Measurements from ENCODE around the gene ARTN.

ARTN gene

DNA sequence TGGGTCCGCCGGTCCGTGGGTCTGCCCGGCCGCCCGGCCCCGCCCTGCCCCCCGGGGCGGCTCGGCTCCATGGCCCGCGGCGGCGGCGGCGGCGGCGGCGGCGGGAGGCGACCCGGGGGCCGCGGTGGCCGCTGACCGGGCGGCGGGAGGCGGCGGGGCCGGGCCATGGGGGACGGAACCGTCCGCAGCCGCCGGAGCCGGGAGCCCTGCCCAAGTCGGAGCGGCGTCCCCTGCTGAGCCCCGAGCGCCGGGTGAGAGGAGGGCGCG, 45.6 kb downstream of the ARTN start:
- peaks cover 36 to 81% (median 65%) of the 10 kb centered on the region in 11 experiments for H4K20me1 ChIP-seq
- TF ChIP-seq Cebpa-rat (IDR thresholded peaks at IDR 0.05) = no peak
- H3K9me3 ChIP-seq (replicated peaks in 1 of 11) = no peaks in the 10 kb centered on the region
- H3K27ac ChIP-seq = peak overlapping the region; percentile 30 to 94 (median 87); a peak in 20 of 22 replicates
- peak overlapping the region; percentile 89 to 100 (median 98) for H3K4me2 ChIP-seq
- no peaks in the 10 kb centered on the region for H3K27me3 ChIP-seq
- H3K4me3 ChIP-seq = peak overlapping the region; percentile 75 to 100 (median 96)
- peaks cover 49 to 78% (median 69%) of the 10 kb centered on the region in 10 experiments for H3K4me1 ChIP-seq
- H3K36me3 ChIP-seq = peaks cover 28 to 59% (median 49%) of the 10 kb centered on the region in 11 experiments
- H3K9ac ChIP-seq = peak overlapping the region; percentile 84 to 100 (median 99)

DNA sequence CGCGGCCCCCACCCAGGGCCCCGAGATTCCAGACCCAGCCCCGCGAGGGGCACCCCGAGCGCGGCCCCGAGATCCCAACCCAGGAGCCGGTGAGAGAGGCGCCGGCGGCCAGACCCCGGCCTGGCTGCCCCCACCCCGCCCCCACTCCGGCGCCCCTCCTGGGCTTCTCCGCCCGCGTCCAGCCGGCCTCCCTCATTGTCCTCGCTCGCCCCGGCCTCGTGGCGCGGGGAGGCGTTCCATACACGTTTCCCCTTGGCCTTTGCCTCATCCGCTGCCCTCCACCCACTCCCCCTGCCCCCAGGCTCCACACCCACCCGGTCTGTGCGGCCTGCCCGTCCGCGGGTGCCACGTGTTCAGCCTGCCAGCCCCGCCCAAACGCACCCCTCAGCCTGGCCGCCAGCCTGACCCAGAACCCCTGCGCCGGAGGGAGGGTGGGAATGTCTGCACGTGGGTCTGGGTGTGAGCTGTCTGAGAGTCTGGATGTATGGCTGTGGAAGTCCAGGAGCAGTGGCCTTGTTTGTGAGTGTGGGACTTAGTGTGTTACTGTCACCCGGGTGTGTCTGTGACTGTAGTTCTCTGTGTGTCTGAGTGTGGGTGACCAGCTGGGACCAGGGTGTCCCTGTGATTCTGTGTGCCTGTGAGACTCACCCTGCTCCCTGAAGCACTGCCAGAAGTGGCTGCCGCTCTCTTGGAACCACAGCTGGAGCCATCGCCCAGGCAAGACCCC, 46.1 kb downstream of the ARTN start:
- Histone ChIP-seq H3K27me3 (no peaks in the 10 kb centered on the region), H3K9me3 (replicated peaks in 1 of 11) (no peaks in the 10 kb centered on the region), H3K9ac (peak overlapping the region; percentile 84 to 100 (median 99)), H3K4me1 (peaks cover 47 to 74% (median 66%) of the 10 kb centered on the region in 10 experiments), H3K4me3 (peak overlapping the region; percentile 75 to 100 (median 96)), H3K36me3 (peaks cover 29 to 64% (median 54%) of the 10 kb centered on the region in 11 experiments), H3K27ac (peak overlapping the region; percentile 30 to 94 (median 87); a peak in 20 of 22 replicates), H3K4me2 (peak overlapping the region; percentile 89 to 100 (median 98)), H4K20me1 (peaks cover 36 to 86% (median 70%) of the 10 kb centered on the region in 11 experiments)
- no peak for TF ChIP-seq Cebpa-rat (IDR thresholded peaks at IDR 0.05)

DNA sequence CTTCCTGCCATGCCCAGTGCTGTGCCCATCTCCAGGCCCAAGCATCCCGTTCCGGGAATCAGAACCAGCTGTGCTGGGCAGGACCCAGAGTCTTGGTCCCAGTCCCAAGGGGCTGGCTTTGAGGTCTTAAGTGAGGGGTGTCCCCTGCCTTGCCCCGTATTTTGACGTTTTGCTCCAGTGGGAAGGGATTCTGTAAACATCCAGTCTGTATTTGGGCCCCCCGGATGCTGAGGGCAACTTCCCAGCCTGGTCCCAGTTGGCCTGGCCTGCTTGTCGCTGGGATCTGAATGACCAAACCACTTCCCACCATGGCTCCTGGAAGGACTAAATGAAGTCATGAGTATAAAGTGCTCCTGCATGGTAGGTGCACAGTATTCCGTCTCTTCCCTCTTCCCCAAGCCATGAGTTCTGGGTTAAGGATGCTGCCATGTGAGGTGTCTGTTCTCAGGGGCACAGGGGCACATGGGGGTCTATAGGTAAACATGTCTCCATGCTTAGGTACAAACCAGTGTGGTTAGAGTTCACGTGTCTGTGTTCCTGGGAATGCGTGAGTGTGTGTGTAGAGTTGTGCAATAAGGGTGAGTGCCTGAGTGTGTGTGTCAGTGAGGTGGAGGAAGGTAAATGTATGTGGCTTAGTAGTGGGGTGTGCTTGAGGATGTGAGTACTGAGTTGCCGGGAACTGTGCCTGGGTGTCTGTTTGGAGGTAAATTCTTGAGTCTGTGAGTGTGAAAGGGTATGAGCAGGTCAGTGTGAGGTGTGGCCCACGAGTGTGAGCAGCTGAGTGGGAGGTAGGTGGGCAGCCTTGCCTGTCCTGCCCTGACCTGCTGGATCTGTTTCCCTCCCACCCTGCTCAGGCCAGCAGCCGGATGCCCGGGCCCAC, 46.9 kb downstream of the ARTN start:
- Histone ChIP-seq H3K36me3 (peaks cover 33 to 71% (median 60%) of the 10 kb centered on the region in 11 experiments), H3K4me1 (peaks cover 47 to 74% (median 66%) of the 10 kb centered on the region in 10 experiments), H3K4me3 (peak overlapping the region; percentile 75 to 100 (median 96)), H3K4me2 (peak overlapping the region; percentile 89 to 100 (median 98)), H4K20me1 (peaks cover 34 to 84% (median 64%) of the 10 kb centered on the region in 11 experiments), H3K27me3 (no peaks in the 10 kb centered on the region), H3K9me3 (replicated peaks in 1 of 11) (no peaks in the 10 kb centered on the region), H3K27ac (peak overlapping the region in 8 of 11 experiments; percentile 84 to 94 (median 89); a peak in 16 of 22 replicates), H3K9ac (peak overlapping the region; percentile 84 to 100 (median 99); a peak in 21 of 22 replicates)
- TF ChIP-seq Cebpa-rat (IDR thresholded peaks at IDR 0.05) = peak in 1 of 11 experiments; percentile 62; a peak in 2 of 22 replicates

DNA sequence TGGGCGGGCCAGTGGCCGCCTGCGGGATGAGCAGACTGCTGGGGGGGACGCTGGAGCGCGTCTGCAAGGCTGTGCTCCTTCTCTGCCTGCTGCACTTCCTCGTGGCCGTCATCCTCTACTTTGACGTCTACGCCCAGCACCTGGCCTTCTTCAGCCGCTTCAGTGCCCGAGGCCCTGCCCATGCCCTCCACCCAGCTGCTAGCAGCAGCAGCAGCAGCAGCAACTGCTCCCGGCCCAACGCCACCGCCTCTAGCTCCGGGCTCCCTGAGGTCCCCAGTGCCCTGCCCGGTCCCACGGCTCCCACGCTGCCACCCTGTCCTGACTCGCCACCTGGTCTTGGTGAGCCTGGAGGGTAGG, 47.5 kb downstream of the ARTN start:
- Histone ChIP-seq H3K9me3 (replicated peaks in 1 of 11) (no peaks in the 10 kb centered on the region), H3K27me3 (no peaks in the 10 kb centered on the region), H3K36me3 (peaks cover 28 to 73% (median 64%) of the 10 kb centered on the region in 11 experiments), H3K4me2 (peak overlapping the region; percentile 89 to 100 (median 98)), H4K20me1 (peaks cover 28 to 80% (median 57%) of the 10 kb centered on the region in 11 experiments), H3K4me3 (peak overlapping the region in 7 of 10 experiments; percentile 75 to 100 (median 98); a peak in 10 of 20 replicates), H3K27ac (peak overlapping the region in 2 of 11 experiments; percentile 28 to 87; a peak in 1 of 22 replicates), H3K9ac (peak overlapping the region in 9 of 11 experiments; percentile 5 to 100 (median 97); a peak in 12 of 22 replicates), H3K4me1 (peaks cover 45 to 68% (median 62%) of the 10 kb centered on the region in 10 experiments)
- no peak for TF ChIP-seq Cebpa-rat (IDR thresholded peaks at IDR 0.05)

DNA sequence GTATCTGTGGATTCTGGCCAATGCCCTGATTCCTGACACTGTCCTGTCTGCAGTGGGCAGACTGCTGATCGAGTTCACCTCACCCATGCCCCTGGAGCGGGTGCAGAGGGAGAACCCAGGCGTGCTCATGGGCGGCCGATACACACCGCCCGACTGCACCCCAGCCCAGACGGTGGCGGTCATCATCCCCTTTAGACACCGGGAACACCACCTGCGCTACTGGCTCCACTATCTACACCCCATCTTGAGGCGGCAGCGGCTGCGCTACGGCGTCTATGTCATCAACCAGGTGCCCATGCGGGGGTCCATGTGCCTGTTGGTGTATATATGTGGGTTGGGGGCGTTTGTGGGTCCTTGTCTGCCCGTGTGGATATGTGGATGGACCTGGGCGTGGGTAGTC, 48.0 kb downstream of the ARTN start:
- H3K27ac ChIP-seq = peak overlapping the region in 1 of 11 experiments; percentile 87; a peak in 1 of 22 replicates
- H3K4me2 ChIP-seq = peak overlapping the region in 9 of 11 experiments; percentile 89 to 99 (median 98); a peak in 17 of 22 replicates

DNA sequence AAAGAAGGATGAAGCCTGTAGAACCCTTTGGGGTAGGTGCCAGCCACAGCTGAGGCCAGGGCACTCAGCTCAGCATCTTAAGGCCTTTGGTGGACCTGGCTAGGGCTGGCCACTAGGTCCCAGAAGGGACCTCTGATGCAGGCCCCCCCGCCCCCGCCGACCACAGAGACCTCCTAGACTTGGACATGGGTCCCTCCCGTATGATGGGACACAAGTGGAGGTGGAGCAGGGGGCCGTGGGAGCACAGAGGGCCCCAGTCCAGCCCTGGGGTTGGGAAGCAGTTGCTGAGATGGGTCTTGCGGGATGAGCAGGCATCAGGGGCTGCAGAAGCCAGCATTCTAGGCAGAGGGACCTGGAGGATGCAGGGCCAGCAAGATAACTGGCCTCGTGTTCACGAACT, 48.6 kb downstream of the ARTN start:
- no peak overlapping the region for H3K27ac ChIP-seq

More for the DNA sequence above, 48.0 kb downstream of the ARTN start:
- Histone ChIP-seq H3K4me1 (peaks cover 40 to 63% (median 57%) of the 10 kb centered on the region in 10 experiments), H3K9me3 (replicated peaks in 1 of 11) (no peaks in the 10 kb centered on the region), H3K36me3 (peaks cover 23 to 73% (median 64%) of the 10 kb centered on the region in 11 experiments), H4K20me1 (peaks cover 23 to 77% (median 52%) of the 10 kb centered on the region in 11 experiments), H3K9ac (peak overlapping the region in 4 of 11 experiments; percentile 97 to 99 (median 98); a peak in 5 of 22 replicates), H3K4me3 (peak overlapping the region in 2 of 10 experiments; percentile 97 to 99; a peak in 2 of 20 replicates), H3K27me3 (no peaks in the 10 kb centered on the region)
- TF ChIP-seq Cebpa-rat (IDR thresholded peaks at IDR 0.05) = no peak

DNA sequence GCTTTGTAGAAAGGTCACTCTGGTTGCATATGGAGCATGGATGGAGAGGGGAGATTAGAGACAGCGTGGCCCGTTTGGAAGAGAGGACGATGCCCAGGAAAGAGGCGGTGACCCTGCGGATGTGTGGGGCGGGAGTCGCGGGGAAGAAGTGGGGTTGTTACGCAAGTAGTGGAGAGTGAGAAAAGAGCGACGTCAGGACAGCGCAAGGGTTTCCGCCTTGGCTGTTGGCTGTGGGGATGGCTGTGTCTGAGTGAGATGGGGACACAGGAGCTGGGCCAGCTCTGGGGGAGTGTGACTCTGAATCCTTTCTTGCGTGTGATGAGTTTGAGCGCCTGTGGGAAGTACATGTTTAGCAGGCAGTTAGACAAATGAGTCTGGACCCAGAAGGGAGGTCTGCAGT, 49.2 kb downstream of the ARTN start:
- Histone ChIP-seq H3K4me2 (peak overlapping the region in 3 of 11 experiments; percentile 4 to 95 (median 15); a peak in 2 of 22 replicates), H3K9ac (peak overlapping the region in 3 of 11 experiments; percentile 8 to 41 (median 15); a peak in 1 of 22 replicates)

More for the DNA sequence above, 48.6 kb downstream of the ARTN start:
- Histone ChIP-seq H3K4me1 (peaks cover 34 to 57% (median 51%) of the 10 kb centered on the region in 10 experiments), H3K36me3 (peaks cover 17 to 73% (median 60%) of the 10 kb centered on the region in 11 experiments), H3K9ac (0 out of 22 replicates have a peak overlapping the region, but pooled peaks of 2 of the 11 experiments have one; percentile 14 to 15), H3K9me3 (replicated peaks in 1 of 11) (no peaks in the 10 kb centered on the region), H4K20me1 (peaks cover 17 to 75% (median 46%) of the 10 kb centered on the region in 11 experiments), H3K4me3 (no peak overlapping the region), H3K27me3 (no peaks in the 10 kb centered on the region), H3K4me2 (peak overlapping the region in 5 of 11 experiments; percentile 89 to 99 (median 99); a peak in 5 of 22 replicates)
- TF ChIP-seq Cebpa-rat (IDR thresholded peaks at IDR 0.05) = no peak

DNA sequence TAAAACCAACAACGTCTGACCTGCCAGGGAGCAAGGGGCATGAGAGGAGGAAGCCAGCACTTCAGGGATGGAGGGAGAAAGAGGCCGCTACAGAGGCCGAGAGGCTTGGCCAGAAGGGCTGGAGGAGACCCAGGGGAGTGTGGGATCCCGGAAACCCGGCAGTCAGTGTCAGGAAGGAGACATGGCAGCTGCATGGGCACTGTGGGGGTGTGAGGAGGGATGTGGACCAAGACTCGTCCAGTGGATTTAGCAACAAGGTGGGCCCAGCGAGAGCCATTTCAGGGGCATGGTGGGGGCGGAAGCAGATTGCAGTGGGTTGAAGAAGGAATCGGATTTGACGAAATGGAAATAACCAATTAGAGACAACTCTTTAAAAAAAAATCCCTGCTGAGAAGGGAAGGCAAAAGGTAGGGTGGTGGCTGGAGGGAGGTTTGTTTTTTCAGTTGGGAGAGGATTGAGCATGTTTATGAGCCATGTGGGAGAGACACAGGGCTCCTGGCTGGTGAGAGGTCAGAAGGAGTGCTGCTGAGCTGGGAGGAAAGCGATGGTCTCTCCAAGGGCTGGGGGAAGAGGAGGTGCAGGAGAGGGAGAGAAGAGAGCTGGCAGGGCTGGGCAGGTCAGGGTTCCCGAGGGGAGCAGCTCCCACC, 49.8 kb downstream of the ARTN start:
- Histone ChIP-seq H3K9ac (peak overlapping the region in 2 of 11 experiments; percentile 8 to 41; a peak in 3 of 22 replicates), H3K27me3 (no peaks in the 10 kb centered on the region), H3K27ac (no peak overlapping the region), H3K4me2 (peak overlapping the region in 3 of 11 experiments; percentile 4 to 95 (median 15); a peak in 1 of 22 replicates), H3K4me1 (peaks cover 23 to 46% (median 40%) of the 10 kb centered on the region in 10 experiments), H3K36me3 (peaks cover 6 to 69% (median 54%) of the 10 kb centered on the region in 11 experiments), H3K4me3 (no peak overlapping the region), H4K20me1 (peaks cover 5 to 64% (median 35%) of the 10 kb centered on the region in 11 experiments), H3K9me3 (replicated peaks in 1 of 11) (no peaks in the 10 kb centered on the region)
- TF ChIP-seq Cebpa-rat (IDR thresholded peaks at IDR 0.05) = no peak

More for the DNA sequence above, 49.2 kb downstream of the ARTN start:
- Histone ChIP-seq H3K27ac (no peak overlapping the region), H3K36me3 (peaks cover 11 to 73% (median 56%) of the 10 kb centered on the region in 11 experiments), H3K4me1 (peaks cover 28 to 51% (median 45%) of the 10 kb centered on the region in 10 experiments), H3K4me3 (no peak overlapping the region), H3K27me3 (no peaks in the 10 kb centered on the region), H4K20me1 (peaks cover 11 to 69% (median 40%) of the 10 kb centered on the region in 11 experiments), H3K9me3 (replicated peaks in 1 of 11) (no peaks in the 10 kb centered on the region)
- no peak for TF ChIP-seq Cebpa-rat (IDR thresholded peaks at IDR 0.05)

Measured in BLaER1 treated with 17β-estradiol and CSF1 and Interleukin-3, amounts not matched to agents 10 nM and 100 nM (cell line).